WTC11 (cell line): ENCODE data around the gene ADAMTS15.

ENCODE experiments used
- ATF1 ChIP-seq: sonication (generic); formaldehyde crosslinking; IDR thresholded peaks from 2 replicates; pipeline ENCODE4 v1.8.1; 2023; ENCODE audit warnings: mild to moderate bottlenecking, moderate library complexity, missing genetic modification reagents
- ZBTB21 ChIP-seq: sonication (generic); formaldehyde crosslinking; IDR thresholded peaks from 2 replicates; pipeline ENCODE4 v1.8.1; 2023; ENCODE audit warnings: mild to moderate bottlenecking, missing genetic modification reagents, borderline replicate concordance
- TF ChIP-seq, protein P1 (sequence below): sonication (generic); formaldehyde crosslinking; IDR thresholded peaks from 2 replicates; pipeline ENCODE4 v1.8.1; 2022; ENCODE audit warnings: low read depth, mild to moderate bottlenecking, moderate library complexity, missing genetic modification reagents, borderline replicate concordance
- TF ChIP-seq, protein P2 (sequence below): sonication (generic); formaldehyde crosslinking; IDR thresholded peaks from 2 replicates; pipeline ENCODE4 v1.8.0; 2022; ENCODE audit warnings: mild to moderate bottlenecking, missing genetic modification reagents
- TF ChIP-seq, protein P3 (sequence below): fragments of 200-600 bp; IDR thresholded peaks from 2 replicates; pipeline ENCODE4 v1.8.0; 2022; ENCODE audit warnings: antibody characterized with exemption

DNA sequence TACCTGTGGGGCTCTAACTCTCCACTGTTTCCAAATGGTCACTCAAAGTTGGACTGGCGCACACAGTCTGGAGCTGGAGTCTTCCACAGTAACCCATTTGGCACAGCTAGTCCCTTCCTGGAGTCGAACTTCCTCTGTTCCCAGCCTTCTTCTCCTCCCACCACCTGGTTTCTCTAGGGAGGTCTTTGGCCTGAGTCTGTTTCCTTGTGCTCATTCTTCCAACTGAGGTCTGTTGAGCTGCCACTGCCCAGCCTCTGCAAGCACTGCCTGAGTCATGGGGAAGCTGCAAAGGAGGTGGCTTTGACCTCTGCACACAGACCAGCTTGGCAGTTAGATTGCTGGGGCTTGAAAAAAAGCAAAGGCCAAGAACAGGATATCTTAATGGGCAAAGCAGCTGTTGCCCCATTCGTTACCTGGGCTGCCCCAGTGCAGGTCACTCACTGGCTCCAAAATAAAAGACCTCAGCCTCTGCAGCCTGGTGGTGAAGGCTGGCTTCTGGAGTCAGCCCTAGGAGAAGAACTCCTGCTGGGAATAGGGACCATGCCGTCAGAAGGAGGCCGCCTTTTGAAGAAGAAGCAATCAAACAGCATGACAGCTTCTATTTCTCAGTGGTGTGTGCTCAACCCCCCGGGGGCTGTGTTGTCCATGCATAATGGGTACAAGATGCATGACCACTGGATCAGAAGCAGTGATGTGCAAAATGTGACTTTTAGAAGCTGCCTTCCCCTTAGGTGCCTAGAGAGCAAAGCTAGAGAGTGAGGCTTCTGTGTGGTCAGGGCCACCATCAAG is 3.0 kb downstream of the ADAMTS15 start:
- TF ChIP-seq ATF1 (CRISPR knock-in tag) (no peak), ZBTB21 (no peak)
- TF ChIP-seq, protein P1, sequence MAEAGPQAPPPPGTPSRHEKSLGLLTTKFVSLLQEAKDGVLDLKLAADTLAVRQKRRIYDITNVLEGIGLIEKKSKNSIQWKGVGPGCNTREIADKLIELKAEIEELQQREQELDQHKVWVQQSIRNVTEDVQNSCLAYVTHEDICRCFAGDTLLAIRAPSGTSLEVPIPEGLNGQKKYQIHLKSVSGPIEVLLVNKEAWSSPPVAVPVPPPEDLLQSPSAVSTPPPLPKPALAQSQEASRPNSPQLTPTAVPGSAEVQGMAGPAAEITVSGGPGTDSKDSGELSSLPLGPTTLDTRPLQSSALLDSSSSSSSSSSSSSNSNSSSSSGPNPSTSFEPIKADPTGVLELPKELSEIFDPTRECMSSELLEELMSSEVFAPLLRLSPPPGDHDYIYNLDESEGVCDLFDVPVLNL, result no peak
- TF ChIP-seq, protein P2, sequence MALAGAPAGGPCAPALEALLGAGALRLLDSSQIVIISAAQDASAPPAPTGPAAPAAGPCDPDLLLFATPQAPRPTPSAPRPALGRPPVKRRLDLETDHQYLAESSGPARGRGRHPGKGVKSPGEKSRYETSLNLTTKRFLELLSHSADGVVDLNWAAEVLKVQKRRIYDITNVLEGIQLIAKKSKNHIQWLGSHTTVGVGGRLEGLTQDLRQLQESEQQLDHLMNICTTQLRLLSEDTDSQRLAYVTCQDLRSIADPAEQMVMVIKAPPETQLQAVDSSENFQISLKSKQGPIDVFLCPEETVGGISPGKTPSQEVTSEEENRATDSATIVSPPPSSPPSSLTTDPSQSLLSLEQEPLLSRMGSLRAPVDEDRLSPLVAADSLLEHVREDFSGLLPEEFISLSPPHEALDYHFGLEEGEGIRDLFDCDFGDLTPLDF (CRISPR knock-in tag), result no peak
- TF ChIP-seq, protein P3, sequence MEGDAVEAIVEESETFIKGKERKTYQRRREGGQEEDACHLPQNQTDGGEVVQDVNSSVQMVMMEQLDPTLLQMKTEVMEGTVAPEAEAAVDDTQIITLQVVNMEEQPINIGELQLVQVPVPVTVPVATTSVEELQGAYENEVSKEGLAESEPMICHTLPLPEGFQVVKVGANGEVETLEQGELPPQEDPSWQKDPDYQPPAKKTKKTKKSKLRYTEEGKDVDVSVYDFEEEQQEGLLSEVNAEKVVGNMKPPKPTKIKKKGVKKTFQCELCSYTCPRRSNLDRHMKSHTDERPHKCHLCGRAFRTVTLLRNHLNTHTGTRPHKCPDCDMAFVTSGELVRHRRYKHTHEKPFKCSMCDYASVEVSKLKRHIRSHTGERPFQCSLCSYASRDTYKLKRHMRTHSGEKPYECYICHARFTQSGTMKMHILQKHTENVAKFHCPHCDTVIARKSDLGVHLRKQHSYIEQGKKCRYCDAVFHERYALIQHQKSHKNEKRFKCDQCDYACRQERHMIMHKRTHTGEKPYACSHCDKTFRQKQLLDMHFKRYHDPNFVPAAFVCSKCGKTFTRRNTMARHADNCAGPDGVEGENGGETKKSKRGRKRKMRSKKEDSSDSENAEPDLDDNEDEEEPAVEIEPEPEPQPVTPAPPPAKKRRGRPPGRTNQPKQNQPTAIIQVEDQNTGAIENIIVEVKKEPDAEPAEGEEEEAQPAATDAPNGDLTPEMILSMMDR, result no peak
